WTC11 (cell line): ENCODE results near the gene SMAD7. TPM values are rescaled to one million over a fixed set of nuclear protein-coding genes. Genes with fewer than 3 reads are reported as not detected.

Experiments used
- ATAC-seq: fragments of 200-7000 bp; cut with Tn5 transposase; 2 replicates; pipeline ENCODE4 v1.10.0; 2021; ENCODE audit warnings: mild to moderate bottlenecking, moderate library complexity
- CTCF ChIA-PET: fragments of 300-600 bp; sonication (Branson Sonifier 250); formaldehyde crosslinking; loops from one replicate; lab custom pipeline; 2021; ENCODE audit warnings: antibody characterized with exemption; lab: Charles Lee
- POLR2A ChIA-PET: fragments of 350-600 bp; sonication (Branson Sonifier 250); formaldehyde crosslinking; loops from one replicate; lab custom pipeline; 2021; ENCODE audit warnings: antibody characterized with exemption; lab: Charles Lee
- DNase-seq: peaks from one replicate; pipeline ENCODE4 v3.0.0; 2021; ENCODE audit warnings: low spot score
- H3K27ac Mint-ChIP-seq: 2 replicates; pipeline ENCODE4 v1.8.0; 2021; ENCODE audit warnings: mixed read lengths
- H3K27me3 Mint-ChIP-seq: 2 replicates; pipeline ENCODE4 v1.8.0; 2021; ENCODE audit warnings: low read depth, mild to moderate bottlenecking, moderate library complexity, mixed read lengths
- H3K36me3 Mint-ChIP-seq: 2 replicates; pipeline ENCODE4 v1.8.0; 2021; ENCODE audit warnings: mixed read lengths
- H3K4me1 Mint-ChIP-seq: 2 replicates; pipeline ENCODE4 v1.8.0; 2022; ENCODE audit warnings: mixed read lengths
- H3K4me3 Mint-ChIP-seq: 2 replicates; pipeline ENCODE4 v1.8.0; 2021; ENCODE audit warnings: mild to moderate bottlenecking, moderate library complexity, mixed read lengths
- H3K9me3 Mint-ChIP-seq: 2 replicates; pipeline ENCODE4 v1.8.0; 2021; ENCODE audit warnings: mixed read lengths
- CREB1 ChIP-seq: sonication (generic); formaldehyde crosslinking; IDR thresholded peaks from 2 replicates; pipeline ENCODE4 v1.8.0; 2023; ENCODE audit warnings: mild to moderate bottlenecking, missing genetic modification reagents
- CTCF ChIP-seq: fragments of 200-600 bp; IDR thresholded peaks from 2 replicates; pipeline ENCODE4 v1.8.0; 2022; ENCODE audit warnings: antibody characterized with exemption
- ELF4 ChIP-seq: sonication (generic); formaldehyde crosslinking; IDR thresholded peaks from 2 replicates; pipeline ENCODE4 v1.8.1; 2022; ENCODE audit warnings: low read depth, mild to moderate bottlenecking, moderate library complexity, missing genetic modification reagents
- FOXP4 ChIP-seq: sonication (generic); formaldehyde crosslinking; IDR thresholded peaks from 2 replicates; pipeline ENCODE4 v1.8.0; 2022; ENCODE audit warnings: mild to moderate bottlenecking, missing genetic modification reagents
- GRHL2 ChIP-seq: fragments of 250-450 bp; sonication (Bioruptor Pico); IDR thresholded peaks from 2 replicates; pipeline ENCODE4 v1.8.0; 2022; ENCODE audit warnings: mild to moderate bottlenecking, moderate library complexity; ENCODE audit not compliant: insufficient replicate concordance, severe bottlenecking
- HMGA2 ChIP-seq: fragments of 250-450 bp; sonication (Bioruptor Pico); IDR thresholded peaks from 2 replicates; pipeline ENCODE4 v1.4.0; 2021; ENCODE audit warnings: mild to moderate bottlenecking, moderate library complexity
- NFATC4 ChIP-seq: fragments of 250-450 bp; sonication (Bioruptor Pico); IDR thresholded peaks from 2 replicates; pipeline ENCODE4 v1.9.0; 2021; ENCODE audit warnings: mild to moderate bottlenecking
- RORB ChIP-seq: fragments of 250-450 bp; sonication (Bioruptor Pico); IDR thresholded peaks from 2 replicates; pipeline ENCODE4 v1.9.0; 2021; ENCODE audit warnings: mild to moderate bottlenecking
- SMAD3 ChIP-seq: sonication (generic); formaldehyde crosslinking; IDR thresholded peaks from 2 replicates; pipeline ENCODE4 v1.8.0; 2022; ENCODE audit warnings: missing genetic modification reagents, mild to moderate bottlenecking, borderline replicate concordance
- USF2 ChIP-seq: sonication (generic); formaldehyde crosslinking; IDR thresholded peaks from 2 replicates; pipeline ENCODE4 v1.8.1; 2023; ENCODE audit warnings: mild to moderate bottlenecking, missing genetic modification reagents, moderate library complexity
- ZNF121 ChIP-seq: sonication (generic); formaldehyde crosslinking; IDR thresholded peaks from 2 replicates; pipeline ENCODE4 v1.8.0; 2023; ENCODE audit warnings: missing genetic modification reagents
- ZNF423 ChIP-seq: fragments of 250-450 bp; sonication (Bioruptor Pico); IDR thresholded peaks from 2 replicates; pipeline ENCODE4 v2.1.2; 2022; ENCODE audit warnings: mild to moderate bottlenecking, moderate library complexity
- ZNF512 ChIP-seq: sonication (generic); formaldehyde crosslinking; IDR thresholded peaks from 2 replicates; pipeline ENCODE4 v1.8.1; 2022; ENCODE audit warnings: missing genetic modification reagents, borderline replicate concordance
- ZNF671 ChIP-seq: fragments of 250-450 bp; sonication (Bioruptor Pico); IDR thresholded peaks from 2 replicates; pipeline ENCODE4 v1.8.0; 2021; ENCODE audit warnings: mild to moderate bottlenecking
- total RNA-seq: library from RNA; stranded (reverse); gene quantifications from 3 replicates; pipeline ENCODE4 v1.2.3, GENCODE V29; 2021
- TF ChIP-seq, protein P1 (sequence below): sonication (generic); formaldehyde crosslinking; IDR thresholded peaks from 2 replicates; pipeline ENCODE4 v1.8.0; 2022; ENCODE audit warnings: mild to moderate bottlenecking, missing genetic modification reagents
- TF ChIP-seq, protein P2 (sequence below): sonication (generic); formaldehyde crosslinking; IDR thresholded peaks from 2 replicates; pipeline ENCODE4 v1.8.0; 2023; ENCODE audit warnings: mild to moderate bottlenecking, missing genetic modification reagents
- TF ChIP-seq, protein P3 (sequence below): sonication (generic); formaldehyde crosslinking; IDR thresholded peaks from 2 replicates; pipeline ENCODE4 v1.8.0; 2022; ENCODE audit warnings: mild to moderate bottlenecking, missing genetic modification reagents

The SMAD7 gene
- total RNA-seq, 1 experiment from 2014 or later: 44.7 TPM

DNA sequence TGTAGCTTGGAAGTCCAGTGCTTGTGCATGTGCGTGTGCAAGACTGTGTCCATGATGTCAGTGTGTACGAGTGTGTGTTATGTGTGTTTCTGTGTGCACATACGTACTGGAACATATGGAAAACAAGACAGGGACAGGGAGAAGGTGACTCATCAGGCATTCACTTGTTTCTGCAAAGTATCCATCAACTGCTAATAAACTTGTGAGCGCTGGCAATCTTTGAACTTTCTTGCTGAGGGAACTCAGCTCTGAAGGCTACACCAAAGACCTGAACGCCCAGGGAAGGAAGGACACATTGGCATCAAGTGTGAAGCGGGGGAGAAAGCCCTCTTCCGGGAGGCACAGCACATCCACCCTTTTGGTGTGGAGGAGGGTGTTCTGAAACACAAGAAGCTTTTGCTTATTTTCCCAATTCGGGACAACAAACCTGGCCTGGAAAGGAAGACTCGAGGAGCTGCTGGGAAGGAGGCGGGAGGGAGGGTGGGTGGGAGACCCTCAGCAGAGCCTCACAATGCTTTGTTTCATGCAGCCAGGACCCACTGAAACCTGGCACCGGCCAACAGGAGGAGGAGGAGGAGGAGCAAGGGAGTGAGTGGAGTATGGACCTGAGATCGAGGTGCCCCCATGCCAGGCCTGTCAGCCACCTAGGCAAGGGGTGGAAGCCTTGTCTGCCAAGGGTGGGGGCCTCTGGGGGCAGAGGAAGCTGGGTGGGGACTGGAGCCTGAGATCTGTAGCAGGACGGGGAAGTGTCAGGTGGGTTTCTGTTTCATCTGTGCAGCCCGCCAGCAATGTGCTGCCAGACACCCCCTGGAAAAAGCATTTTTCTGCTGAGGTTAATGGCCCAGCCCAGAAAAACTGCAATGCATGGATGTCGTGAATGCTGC lies 26.8 kb downstream of the SMAD7 start:
- no peak overlapping the region for H3K4me3 Mint-ChIP-seq
- TF ChIP-seq NFATC4 (CRISPR knock-in tag): no peak
- no peak for TF ChIP-seq CREB1 (CRISPR knock-in tag)
- TF ChIP-seq ELF4 (CRISPR knock-in tag): no peak
- TF ChIP-seq, protein P1, sequence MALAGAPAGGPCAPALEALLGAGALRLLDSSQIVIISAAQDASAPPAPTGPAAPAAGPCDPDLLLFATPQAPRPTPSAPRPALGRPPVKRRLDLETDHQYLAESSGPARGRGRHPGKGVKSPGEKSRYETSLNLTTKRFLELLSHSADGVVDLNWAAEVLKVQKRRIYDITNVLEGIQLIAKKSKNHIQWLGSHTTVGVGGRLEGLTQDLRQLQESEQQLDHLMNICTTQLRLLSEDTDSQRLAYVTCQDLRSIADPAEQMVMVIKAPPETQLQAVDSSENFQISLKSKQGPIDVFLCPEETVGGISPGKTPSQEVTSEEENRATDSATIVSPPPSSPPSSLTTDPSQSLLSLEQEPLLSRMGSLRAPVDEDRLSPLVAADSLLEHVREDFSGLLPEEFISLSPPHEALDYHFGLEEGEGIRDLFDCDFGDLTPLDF (CRISPR knock-in tag): no peak
- TF ChIP-seq GRHL2 (CRISPR knock-in tag): no peak
- TF ChIP-seq ZNF671 (CRISPR knock-in tag): no peak
- no peak for TF ChIP-seq FOXP4
- TF ChIP-seq ZNF121 (CRISPR knock-in tag): no peak
- TF ChIP-seq USF2 (CRISPR knock-in tag): no peak
- no peak for TF ChIP-seq HMGA2 (CRISPR knock-in tag)
- TF ChIP-seq, protein P2, sequence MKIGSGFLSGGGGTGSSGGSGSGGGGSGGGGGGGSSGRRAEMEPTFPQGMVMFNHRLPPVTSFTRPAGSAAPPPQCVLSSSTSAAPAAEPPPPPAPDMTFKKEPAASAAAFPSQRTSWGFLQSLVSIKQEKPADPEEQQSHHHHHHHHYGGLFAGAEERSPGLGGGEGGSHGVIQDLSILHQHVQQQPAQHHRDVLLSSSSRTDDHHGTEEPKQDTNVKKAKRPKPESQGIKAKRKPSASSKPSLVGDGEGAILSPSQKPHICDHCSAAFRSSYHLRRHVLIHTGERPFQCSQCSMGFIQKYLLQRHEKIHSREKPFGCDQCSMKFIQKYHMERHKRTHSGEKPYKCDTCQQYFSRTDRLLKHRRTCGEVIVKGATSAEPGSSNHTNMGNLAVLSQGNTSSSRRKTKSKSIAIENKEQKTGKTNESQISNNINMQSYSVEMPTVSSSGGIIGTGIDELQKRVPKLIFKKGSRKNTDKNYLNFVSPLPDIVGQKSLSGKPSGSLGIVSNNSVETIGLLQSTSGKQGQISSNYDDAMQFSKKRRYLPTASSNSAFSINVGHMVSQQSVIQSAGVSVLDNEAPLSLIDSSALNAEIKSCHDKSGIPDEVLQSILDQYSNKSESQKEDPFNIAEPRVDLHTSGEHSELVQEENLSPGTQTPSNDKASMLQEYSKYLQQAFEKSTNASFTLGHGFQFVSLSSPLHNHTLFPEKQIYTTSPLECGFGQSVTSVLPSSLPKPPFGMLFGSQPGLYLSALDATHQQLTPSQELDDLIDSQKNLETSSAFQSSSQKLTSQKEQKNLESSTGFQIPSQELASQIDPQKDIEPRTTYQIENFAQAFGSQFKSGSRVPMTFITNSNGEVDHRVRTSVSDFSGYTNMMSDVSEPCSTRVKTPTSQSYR: no peak
- TF ChIP-seq ZNF512: no peak
- TF ChIP-seq ZNF423 (CRISPR knock-in tag): no peak
- TF ChIP-seq SMAD3 (CRISPR knock-in tag): no peak
- no peak for TF ChIP-seq CTCF
- TF ChIP-seq RORB (CRISPR knock-in tag): no peak
- TF ChIP-seq, protein P3, sequence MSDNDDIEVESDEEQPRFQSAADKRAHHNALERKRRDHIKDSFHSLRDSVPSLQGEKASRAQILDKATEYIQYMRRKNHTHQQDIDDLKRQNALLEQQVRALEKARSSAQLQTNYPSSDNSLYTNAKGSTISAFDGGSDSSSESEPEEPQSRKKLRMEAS (CRISPR knock-in tag): no peak
- DNase-seq: no peak
- H3K4me1 Mint-ChIP-seq: peaks cover 81% of the 10 kb centered on the region
- H3K36me3 Mint-ChIP-seq: peaks cover 20% of the 10 kb centered on the region
- no peak for ATAC-seq
- H3K27me3 Mint-ChIP-seq: no peaks in the 10 kb centered on the region
- POLR2A ChIA-PET: interaction anchor here (0.5 to 0.9 kb wide), 3 partner anchors 14 to 29 kb away, joined by 3 to 4 read pairs (median 3); no protein-coding TSS in a partner anchor
- CTCF ChIA-PET: interaction anchor here (0.7 kb wide), 1 partner anchor 316 kb away, joined by 3 read pairs; no protein-coding TSS in a partner anchor
- no peaks in the 10 kb centered on the region for H3K9me3 Mint-ChIP-seq
- H3K27ac Mint-ChIP-seq: peak overlapping the region; percentile 82
